Liver (tissue), 9 donors: ENCODE measurements around the gene VWA5B1. TPM values are rescaled to one million over a fixed set of nuclear protein-coding genes. Genes with fewer than 3 reads are reported as not detected.

Experiments
- DNase-seq: peaks from one replicate; pipeline ENCODE4 v3.0.0-alpha.2; 2017; ENCODE audit warnings: low spot score
- H3K27ac ChIP-seq, 2 donors: one replicate each; pipeline ENCODE4 v1.7.0; 2013; ENCODE audit warnings: inconsistent platforms in 2 of 2, low read length in 2 of 2, control low read depth in 1 of 2, low read depth in 1 of 2, mild to moderate bottlenecking in 1 of 2
- H3K27me3 ChIP-seq, 4 donors: one replicate each; pipeline versions ENCODE4 v1.6.1 to v1.7.0; 2013; ENCODE audit warnings: low read length in 3 of 4, inconsistent platforms in 1 of 4, mild to moderate bottlenecking in 1 of 4, moderate library complexity in 1 of 4; ENCODE audit not compliant: control insufficient read depth in 4 of 4, insufficient read depth in 4 of 4
- H3K36me3 ChIP-seq, 4 donors: one replicate each; pipeline versions ENCODE4 v1.6.1 to v1.7.0; 2013; ENCODE audit warnings: low read length in 3 of 4, mild to moderate bottlenecking in 3 of 4, low read depth in 1 of 4, moderate library complexity in 1 of 4; ENCODE audit not compliant: control insufficient read depth in 4 of 4, insufficient read depth in 3 of 4
- H3K4me1 ChIP-seq, 4 donors: one replicate each; pipeline versions ENCODE4 v1.6.1 to v1.7.0; 2013; ENCODE audit warnings: low read length in 3 of 4, mild to moderate bottlenecking in 3 of 4, moderate library complexity in 1 of 4; ENCODE audit not compliant: control insufficient read depth in 4 of 4, insufficient read depth in 4 of 4
- H3K4me3 ChIP-seq, 3 donors: one replicate each; pipeline versions ENCODE4 v1.6.1 to v1.7.0; 2013; ENCODE audit warnings: low read length in 3 of 3, control low read depth in 1 of 3, low read depth in 1 of 3, mild to moderate bottlenecking in 1 of 3
- H3K9ac ChIP-seq, 2 donors: one replicate each; pipeline ENCODE4 v1.7.0; 2013; ENCODE audit warnings: low read length in 2 of 2, mild to moderate bottlenecking in 2 of 2, moderate library complexity in 2 of 2, control low read depth in 1 of 2, low read depth in 1 of 2
- H3K9me3 ChIP-seq, 4 donors: one replicate each; pipeline versions ENCODE4 v1.6.1 to v1.7.0; 2013; ENCODE audit warnings: low read length in 3 of 4; ENCODE audit not compliant: control insufficient read depth in 4 of 4
- EGR1 ChIP-seq, 2 donors: IDR thresholded peaks; 2 replicates each; pipeline ENCODE4 v1.6.1; 2016 to 2018; ENCODE audit warnings: antibody characterized with exemption in 2 of 2, low read depth in 2 of 2
- FOXA1 ChIP-seq: IDR thresholded peaks from 2 replicates; pipeline ENCODE4 v1.6.1; 2016; ENCODE audit warnings: antibody characterized with exemption
- FOXA2 ChIP-seq: IDR thresholded peaks from 2 replicates; pipeline ENCODE4 v1.6.1; 2016; ENCODE audit warnings: antibody characterized with exemption
- HNF4A ChIP-seq, 2 donors: conservative IDR thresholded peaks; 2 replicates each; pipeline ENCODE4 v1.6.1; 2016; ENCODE audit warnings: antibody characterized with exemption in 2 of 2, mild to moderate bottlenecking in 2 of 2
- HNF4G ChIP-seq: IDR thresholded peaks from 2 replicates; pipeline ENCODE4 v1.6.1; 2016; ENCODE audit warnings: antibody characterized with exemption
- JUND ChIP-seq, 2 donors: IDR thresholded peaks; 2 replicates each; pipeline ENCODE4 v1.6.1; 2016; ENCODE audit warnings: antibody characterized with exemption in 2 of 2
- NR2F2 ChIP-seq: IDR thresholded peaks from 2 replicates; pipeline ENCODE4 v1.6.1; 2016; ENCODE audit warnings: antibody characterized with exemption
- RAD21 ChIP-seq, 2 donors: IDR thresholded peaks; 2 replicates each; pipeline ENCODE4 v1.6.1; 2016; ENCODE audit warnings: antibody characterized with exemption in 2 of 2, mild to moderate bottlenecking in 2 of 2
- RXRA ChIP-seq, 2 donors: IDR thresholded peaks; 2 replicates each; pipeline ENCODE4 v1.6.1; 2017 to 2018; ENCODE audit warnings: antibody characterized with exemption in 2 of 2, mild to moderate bottlenecking in 1 of 2
- SP1 ChIP-seq: IDR thresholded peaks from 2 replicates; pipeline ENCODE4 v1.6.1; 2018; ENCODE audit warnings: antibody characterized with exemption, mild to moderate bottlenecking
- TAF1 ChIP-seq: conservative IDR thresholded peaks from 2 replicates; pipeline ENCODE4 v1.6.1; 2016; ENCODE audit warnings: antibody characterized with exemption, mild to moderate bottlenecking
- YY1 ChIP-seq: IDR thresholded peaks from 2 replicates; pipeline ENCODE4 v1.6.1; 2016; ENCODE audit warnings: antibody characterized with exemption, mild to moderate bottlenecking
- ZBTB33 ChIP-seq: IDR thresholded peaks from 2 replicates; pipeline ENCODE4 v1.6.1; 2016; ENCODE audit warnings: antibody characterized with exemption
- WGBS: extraction: QIAGEN DNeasy Blood & Tissue Kit; methylation state at CpG from one replicate; pipeline ENCODE4 v1.1.7; 2013; 5-methylcytosine and 5-hydroxymethylcytosine counted together
- polyA plus RNA-seq, 2 donors: library from polyadenylated mRNA; stranded (reverse) in 1 of 2; unstranded in 1 of 2; fragments of 200-250 nt in 1 of 2; fragments of >200 nt in 1 of 2; fragmentation: Nextera tagmentation in 1 of 2; extraction: Ambion mirVana in 1 of 2; gene quantifications; one replicate each; pipeline versions ENCODE4 v1.2.1 to v1.2.3, GENCODE V29; 2013 to 2015
- total RNA-seq, 2 donors: library from RNA; depleted of rRNA; stranded (reverse); fragments of >200 nt; gene quantifications; one replicate each; pipeline ENCODE4 v1.2.3, GENCODE V29; 2014
- TF ChIP-seq, protein P1 (sequence below): IDR thresholded peaks from 2 replicates; pipeline ENCODE4 v1.6.1; 2016; ENCODE audit warnings: antibody characterized with exemption, mild to moderate bottlenecking
- TF ChIP-seq, protein P2 (sequence below): fragments of 150-350 bp; IDR thresholded peaks from 2 replicates; pipeline ENCODE4 v1.5.1; 2017; ENCODE audit warnings: improper control_type of control experiment, low read depth, low read length; ENCODE audit not compliant: missing input control
- donor health status: healthy.
- donor health status: healthy.
- donor health status: healthy.
- donor health status: healthy.
- donor health status: healthy.

VWA5B1 gene
- total and polyA plus RNA-seq, 4 donors = not detected

DNA sequence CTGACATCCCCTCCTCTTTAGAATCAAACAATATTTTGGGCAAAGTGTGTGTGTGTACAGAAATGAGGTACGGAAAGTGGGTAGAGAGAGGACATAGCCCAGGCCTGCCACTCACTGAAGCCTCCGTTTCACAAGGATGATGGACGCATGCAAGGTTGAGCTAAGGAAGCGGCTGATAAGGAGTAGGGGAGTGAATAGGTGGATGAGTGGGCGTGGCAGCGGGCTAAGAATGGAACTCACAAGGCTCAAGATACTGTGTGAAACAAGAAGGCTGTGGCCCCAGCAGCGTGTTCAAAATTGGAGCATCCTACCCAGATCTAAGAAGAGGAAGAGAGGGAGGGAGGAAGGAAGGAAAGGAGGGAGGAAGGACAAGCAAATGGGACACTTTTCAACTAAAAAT, 37.5 kb downstream of the VWA5B1 start:
- DNase-seq = no peak
- H3K4me1 ChIP-seq = no peaks in the 10 kb centered on the region

DNA sequence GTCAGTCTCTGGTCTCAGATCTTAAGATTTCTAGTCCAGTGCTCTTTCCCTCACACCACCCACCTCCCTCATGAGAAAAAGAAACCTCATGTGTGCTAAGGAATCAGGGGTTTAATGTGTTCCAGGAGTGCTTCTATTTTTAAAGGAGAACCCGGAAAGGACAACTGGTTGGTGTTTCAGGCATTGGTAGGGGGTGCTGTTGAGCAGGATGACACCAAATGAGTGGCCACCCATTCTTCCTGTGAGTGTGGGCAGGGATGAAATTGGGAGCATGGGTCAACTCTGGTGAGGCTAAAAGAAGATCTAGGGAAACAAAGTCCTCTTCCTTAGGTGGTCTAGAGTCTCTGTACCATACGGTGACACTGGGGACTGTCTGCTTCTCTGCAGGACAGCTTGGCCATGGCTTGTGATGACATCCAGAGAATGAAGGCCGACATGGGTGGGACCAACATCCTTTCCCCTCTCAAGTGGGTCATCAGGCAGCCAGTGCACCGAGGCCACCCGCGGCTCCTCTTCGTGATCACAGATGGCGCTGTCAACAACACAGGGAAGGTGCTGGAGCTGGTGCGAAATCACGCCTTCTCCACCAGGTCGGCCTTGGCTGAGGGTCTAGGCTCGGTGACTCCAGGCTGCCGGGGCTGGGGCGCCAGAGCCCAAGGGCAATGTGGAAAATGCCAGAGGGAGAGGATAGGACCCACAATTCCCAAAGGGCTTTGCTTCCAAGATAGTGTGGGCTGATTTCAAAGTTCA, 39.3 kb downstream of the VWA5B1 start:
- peaks cover 0 to 3% (median 0%) of the 10 kb centered on the region in 4 donors for H3K27me3 ChIP-seq
- DNase-seq = no peak
- WGBS = 82% methylated on average over 14 of the region's 14 CpGs
- H3K4me1 ChIP-seq = no peaks in the 10 kb centered on the region
- no peaks in the 10 kb centered on the region for H3K36me3 ChIP-seq
- H3K9me3 ChIP-seq = no peaks in the 10 kb centered on the region
- H3K27ac ChIP-seq = no peak overlapping the region
- H3K4me3 ChIP-seq = no peak overlapping the region
- H3K9ac ChIP-seq = no peak overlapping the region
- no peak for TF ChIP-seq HNF4G
- TF ChIP-seq FOXA1 = no peak
- TF ChIP-seq, protein P1, sequence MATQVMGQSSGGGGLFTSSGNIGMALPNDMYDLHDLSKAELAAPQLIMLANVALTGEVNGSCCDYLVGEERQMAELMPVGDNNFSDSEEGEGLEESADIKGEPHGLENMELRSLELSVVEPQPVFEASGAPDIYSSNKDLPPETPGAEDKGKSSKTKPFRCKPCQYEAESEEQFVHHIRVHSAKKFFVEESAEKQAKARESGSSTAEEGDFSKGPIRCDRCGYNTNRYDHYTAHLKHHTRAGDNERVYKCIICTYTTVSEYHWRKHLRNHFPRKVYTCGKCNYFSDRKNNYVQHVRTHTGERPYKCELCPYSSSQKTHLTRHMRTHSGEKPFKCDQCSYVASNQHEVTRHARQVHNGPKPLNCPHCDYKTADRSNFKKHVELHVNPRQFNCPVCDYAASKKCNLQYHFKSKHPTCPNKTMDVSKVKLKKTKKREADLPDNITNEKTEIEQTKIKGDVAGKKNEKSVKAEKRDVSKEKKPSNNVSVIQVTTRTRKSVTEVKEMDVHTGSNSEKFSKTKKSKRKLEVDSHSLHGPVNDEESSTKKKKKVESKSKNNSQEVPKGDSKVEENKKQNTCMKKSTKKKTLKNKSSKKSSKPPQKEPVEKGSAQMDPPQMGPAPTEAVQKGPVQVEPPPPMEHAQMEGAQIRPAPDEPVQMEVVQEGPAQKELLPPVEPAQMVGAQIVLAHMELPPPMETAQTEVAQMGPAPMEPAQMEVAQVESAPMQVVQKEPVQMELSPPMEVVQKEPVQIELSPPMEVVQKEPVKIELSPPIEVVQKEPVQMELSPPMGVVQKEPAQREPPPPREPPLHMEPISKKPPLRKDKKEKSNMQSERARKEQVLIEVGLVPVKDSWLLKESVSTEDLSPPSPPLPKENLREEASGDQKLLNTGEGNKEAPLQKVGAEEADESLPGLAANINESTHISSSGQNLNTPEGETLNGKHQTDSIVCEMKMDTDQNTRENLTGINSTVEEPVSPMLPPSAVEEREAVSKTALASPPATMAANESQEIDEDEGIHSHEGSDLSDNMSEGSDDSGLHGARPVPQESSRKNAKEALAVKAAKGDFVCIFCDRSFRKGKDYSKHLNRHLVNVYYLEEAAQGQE = no peak
- TF ChIP-seq, protein P2, sequence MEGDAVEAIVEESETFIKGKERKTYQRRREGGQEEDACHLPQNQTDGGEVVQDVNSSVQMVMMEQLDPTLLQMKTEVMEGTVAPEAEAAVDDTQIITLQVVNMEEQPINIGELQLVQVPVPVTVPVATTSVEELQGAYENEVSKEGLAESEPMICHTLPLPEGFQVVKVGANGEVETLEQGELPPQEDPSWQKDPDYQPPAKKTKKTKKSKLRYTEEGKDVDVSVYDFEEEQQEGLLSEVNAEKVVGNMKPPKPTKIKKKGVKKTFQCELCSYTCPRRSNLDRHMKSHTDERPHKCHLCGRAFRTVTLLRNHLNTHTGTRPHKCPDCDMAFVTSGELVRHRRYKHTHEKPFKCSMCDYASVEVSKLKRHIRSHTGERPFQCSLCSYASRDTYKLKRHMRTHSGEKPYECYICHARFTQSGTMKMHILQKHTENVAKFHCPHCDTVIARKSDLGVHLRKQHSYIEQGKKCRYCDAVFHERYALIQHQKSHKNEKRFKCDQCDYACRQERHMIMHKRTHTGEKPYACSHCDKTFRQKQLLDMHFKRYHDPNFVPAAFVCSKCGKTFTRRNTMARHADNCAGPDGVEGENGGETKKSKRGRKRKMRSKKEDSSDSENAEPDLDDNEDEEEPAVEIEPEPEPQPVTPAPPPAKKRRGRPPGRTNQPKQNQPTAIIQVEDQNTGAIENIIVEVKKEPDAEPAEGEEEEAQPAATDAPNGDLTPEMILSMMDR = no peak
- TF ChIP-seq EGR1 (IDR thresholded peaks at IDR 0.05; ENCODE audit: low read depth in 2 of 2) = no peak
- TF ChIP-seq FOXA2 = no peak
- no peak for TF ChIP-seq ZBTB33
- no peak for TF ChIP-seq RAD21 (IDR thresholded peaks at IDR 0.05)

More for the DNA sequence above, 37.5 kb downstream of the VWA5B1 start:
- Histone ChIP-seq H3K27me3 (peaks cover 0 to 4% (median 0%) of the 10 kb centered on the region in 4 donors), H3K9me3 (no peaks in the 10 kb centered on the region), H3K36me3 (no peaks in the 10 kb centered on the region), H3K27ac (no peak overlapping the region), H3K9ac (no peak overlapping the region), H3K4me3 (no peak overlapping the region)
- TF ChIP-seq FOXA2 (no peak), RAD21 (IDR thresholded peaks at IDR 0.05) (no peak), FOXA1 (no peak), HNF4A (conservative IDR thresholded peaks at IDR 0.05) (no peak), EGR1 (IDR thresholded peaks at IDR 0.05; ENCODE audit: low read depth in 2 of 2) (no peak), NR2F2 (no peak), SP1 (no peak), ZBTB33 (no peak), JUND (IDR thresholded peaks at IDR 0.05) (no peak), HNF4G (no peak), YY1 (no peak), RXRA (IDR thresholded peaks at IDR 0.05) (no peak), TAF1 (no peak)
- TF ChIP-seq, protein P1 = no peak
- WGBS = 70% methylated on average over 7 of the region's 7 CpGs
